Stimulated activated CD4-positive, alpha-beta T cell treated with anti-CD3 and anti-CD28 coated beads, TNF-alpha, amount 100 ng/mL, for 1 hour (primary cell): ENCODE results near the gene CHIA.
"Not testable (repeated sequence)": the region's sequence is repeated elsewhere in the genome, so short reads cannot be mapped to it uniquely, and the experiment has no call there.

Source experiments
- DNase-seq, 3 donors: peaks; one replicate each; pipeline ENCODE4 v3.0.0-alpha.2; 2020; ENCODE audit warnings: low read depth in 3 of 3, low spot score in 1 of 3

CHIA gene

GRCh38 chr1:111283838-111284237 is 6.8 kb upstream of the CHIA start:
- DNase-seq = no peak

GRCh38 chr1:111285879-111286278 is 4.8 kb upstream of the CHIA start:
- no peak for DNase-seq

DNA sequence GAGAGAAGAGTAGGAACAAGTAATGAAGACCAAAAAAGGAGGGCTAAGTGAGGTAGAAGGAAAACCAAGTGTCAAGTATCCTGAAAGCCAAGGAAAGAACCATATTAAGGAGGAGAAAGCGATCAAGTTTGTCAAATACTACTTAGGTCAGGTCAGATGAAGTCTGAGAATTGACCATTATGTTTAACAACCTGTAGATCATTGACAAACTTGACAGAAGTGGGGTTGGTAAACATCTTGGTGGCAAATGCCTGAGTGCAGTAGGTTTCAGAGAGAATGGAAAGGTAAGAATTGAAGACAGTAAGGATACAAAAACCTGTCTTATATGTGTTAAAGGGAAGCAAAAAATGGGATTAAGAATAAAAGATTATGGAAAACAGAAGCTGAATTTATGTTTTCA is 3.7 kb upstream of the CHIA start:
- no peak for DNase-seq

- DNase-seq = no peak
These were observed 1.3 kb upstream of the CHIA start for GRCh38 chr1:111289371-111289770.

- no peak for DNase-seq
These were observed 547 bp upstream of the CHIA start for GRCh38 chr1:111290104-111290503.

- no peak for DNase-seq
These were observed 3.7 kb downstream of the CHIA start for GRCh38 chr1:111294390-111294789.

- no peak for DNase-seq
These were observed 11.7 kb downstream of the CHIA start for GRCh38 chr1:111302374-111302773.

GRCh38 chr1:111309690-111310089 is 19.0 kb downstream of the CHIA start:
- DNase-seq = no peak

- DNase-seq = no peak
These were observed 27.9 kb downstream of the CHIA start for GRCh38 chr1:111318523-111318922.

GRCh38 chr1:111320066-111320879 is 29.6 kb downstream of the CHIA start:
- no peak for DNase-seq

DNA sequence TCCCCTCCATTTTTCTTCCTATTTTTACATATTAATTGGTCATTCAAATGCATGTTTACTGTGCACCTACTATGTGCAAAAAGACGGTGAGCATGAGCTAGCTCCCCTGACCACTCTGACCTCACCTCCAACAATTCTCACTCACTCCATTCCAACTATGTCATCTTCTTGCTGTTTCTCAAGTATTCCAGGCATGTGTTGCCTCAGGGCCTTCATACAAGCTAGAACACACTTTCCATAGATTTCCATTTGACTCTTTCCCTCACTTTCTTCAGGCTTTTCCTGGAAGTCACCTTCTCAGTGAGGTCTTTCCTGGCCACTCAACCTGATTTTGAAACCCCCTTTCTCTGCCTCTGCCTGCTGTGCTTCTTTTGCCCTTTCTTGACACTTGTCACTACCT is 32.6 kb downstream of the CHIA start:
- no peak for DNase-seq

GRCh38 chr1:111332190-111332589 is 41.5 kb downstream of the CHIA start:
- no peak for DNase-seq

DNA sequence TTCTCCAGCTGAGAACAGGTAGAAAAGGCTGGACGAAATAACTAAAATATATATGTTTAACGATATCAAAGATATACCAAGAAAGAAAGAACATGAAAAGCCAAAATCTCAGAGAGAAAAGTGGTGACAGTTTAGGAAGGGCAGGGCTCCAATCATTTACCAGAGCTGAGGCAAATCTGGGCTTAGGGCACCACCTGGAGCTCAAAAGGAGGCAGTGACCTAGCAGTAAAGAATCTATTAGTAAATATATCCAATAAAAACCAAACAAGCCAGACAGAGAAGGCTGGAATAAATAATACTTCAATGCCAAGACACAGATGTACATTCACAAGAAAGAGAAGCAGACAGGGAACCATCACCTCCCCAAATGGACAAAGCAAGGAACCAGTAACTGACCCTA is 43.5 kb downstream of the CHIA start:
- DNase-seq = peak; percentile 20 to 33 (median 30)

GRCh38 chr1:111335214-111335877 is 44.7 kb downstream of the CHIA start:
- not testable (repeated sequence) for DNase-seq

GRCh38 chr1:111338849-111339248 is 48.2 kb downstream of the CHIA start:
- DNase-seq = not testable (repeated sequence)

DNA sequence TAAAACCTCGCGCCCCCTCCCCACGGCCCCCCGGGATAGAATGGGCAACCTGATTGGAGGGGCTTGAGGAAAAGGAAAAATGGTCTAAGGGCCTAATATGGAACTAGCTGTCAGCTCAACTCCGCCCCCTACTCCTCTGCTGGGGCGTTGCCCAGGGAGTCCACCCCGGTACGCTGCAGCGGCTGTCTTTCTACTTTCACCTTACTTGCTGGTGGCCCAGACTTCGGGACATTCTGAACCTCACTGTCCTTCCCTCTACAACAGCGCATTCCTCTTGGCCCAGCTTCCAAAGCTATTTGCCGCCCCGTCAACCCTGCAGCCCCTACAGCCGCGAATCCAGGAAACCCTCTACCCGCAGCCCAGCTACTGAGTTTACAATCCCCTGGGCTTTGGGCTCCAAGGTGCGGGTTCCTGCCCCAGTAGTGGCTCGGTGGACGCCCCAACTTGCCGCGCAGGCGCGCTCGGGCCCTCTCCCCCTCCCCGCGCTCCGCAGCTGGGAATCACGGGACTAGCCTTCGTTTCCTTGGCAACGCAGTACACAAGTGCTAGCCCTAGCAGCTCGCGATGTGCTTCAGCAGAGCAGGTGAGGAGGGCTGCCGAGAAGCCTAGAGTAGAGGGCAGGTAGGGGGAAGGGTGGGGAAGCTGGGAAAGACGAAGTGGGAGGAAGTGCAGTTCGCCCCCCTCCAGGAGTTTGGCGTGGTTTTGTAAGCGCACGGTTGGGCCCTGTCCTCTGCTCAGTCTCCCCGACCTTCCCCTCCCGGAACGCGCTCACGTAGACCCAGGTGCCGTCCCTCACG is 55.6 kb downstream of the CHIA start:
- DNase-seq = peak; percentile 62 to 77 (median 76)

GRCh38 chr1:111347026-111347425 is 56.4 kb downstream of the CHIA start:
- no peak for DNase-seq

GRCh38 chr1:111351700-111352099 is 61.0 kb downstream of the CHIA start:
- no peak for DNase-seq

DNA sequence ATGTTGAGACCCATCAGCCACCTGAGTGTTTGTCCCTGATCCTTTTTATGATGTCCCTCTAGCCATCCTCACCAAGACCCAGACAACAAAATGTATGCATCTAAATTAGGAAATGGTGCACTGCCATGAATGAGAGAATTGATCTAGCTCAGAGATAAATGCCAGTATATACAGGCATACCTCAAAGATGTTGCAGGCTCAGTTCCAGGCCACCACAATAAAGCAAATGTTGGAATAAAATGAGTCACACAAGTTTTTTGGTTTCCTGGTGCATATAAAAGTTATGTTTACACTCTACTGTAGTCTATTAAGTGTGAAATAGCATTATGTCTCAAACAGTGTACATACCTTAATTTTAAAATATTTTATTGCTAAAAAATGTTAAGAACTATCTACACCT is 63.9 kb downstream of the CHIA start:
- DNase-seq = no peak

DNA sequence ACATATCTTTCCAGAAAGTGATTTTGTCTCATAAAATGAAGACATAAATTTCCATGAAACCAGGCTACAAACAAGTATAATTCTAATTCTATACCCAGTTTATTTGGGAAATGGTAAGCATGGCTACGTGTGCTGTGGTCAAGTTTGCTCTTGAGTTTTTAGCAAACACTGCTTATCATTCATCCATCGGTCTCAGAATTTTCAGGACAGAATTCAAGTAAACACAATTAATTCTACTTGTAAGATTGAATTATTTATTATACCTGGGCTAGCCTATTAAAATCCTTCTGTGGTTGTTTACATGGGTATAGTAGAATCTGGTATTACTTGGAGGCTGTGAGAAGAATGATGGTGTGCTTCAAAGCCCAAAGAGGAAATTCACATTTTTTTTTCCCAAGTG is 68.3 kb downstream of the CHIA start:
- no peak for DNase-seq

- no peak for DNase-seq
These were observed 68.7 kb downstream of the CHIA start for GRCh38 chr1:111359376-111359775.

DNA sequence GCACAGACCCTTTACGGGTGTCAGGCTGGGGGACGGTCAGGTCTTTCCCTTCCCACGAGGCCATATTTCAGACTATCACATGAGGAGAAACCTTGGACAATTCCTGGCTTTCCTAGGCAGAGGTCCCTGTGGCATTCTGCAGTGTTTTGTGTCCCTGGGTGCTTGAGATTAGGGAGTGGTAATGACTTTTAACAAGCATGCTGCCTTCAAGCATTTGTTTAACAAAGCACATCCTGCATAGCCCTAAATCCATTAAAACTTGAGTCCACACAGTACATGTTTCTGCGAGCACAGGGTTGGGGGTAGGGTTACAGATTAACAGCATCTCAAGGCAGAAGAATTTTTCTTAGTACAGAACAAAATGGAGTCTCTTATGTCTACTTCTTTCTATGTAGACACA is 69.6 kb downstream of the CHIA start:
- not testable (repeated sequence) for DNase-seq
